Ramos (cell line): ENCODE data around the gene SDR42E1.
"Not testable (repeated sequence)": the region's sequence is repeated elsewhere in the genome, so short reads cannot be mapped to it uniquely, and the experiment has no call there.

Experiments used
- in situ Hi-C: fragments of 300-500 bp; cut with MboI; formaldehyde crosslinking; loops from one replicate; pipeline ENCODE4 v1.14.3; 2022; ENCODE audit warnings: low sequenced_read_pairs; ENCODE audit not compliant: unreplicated experiment

The SDR42E1 gene

DNA sequence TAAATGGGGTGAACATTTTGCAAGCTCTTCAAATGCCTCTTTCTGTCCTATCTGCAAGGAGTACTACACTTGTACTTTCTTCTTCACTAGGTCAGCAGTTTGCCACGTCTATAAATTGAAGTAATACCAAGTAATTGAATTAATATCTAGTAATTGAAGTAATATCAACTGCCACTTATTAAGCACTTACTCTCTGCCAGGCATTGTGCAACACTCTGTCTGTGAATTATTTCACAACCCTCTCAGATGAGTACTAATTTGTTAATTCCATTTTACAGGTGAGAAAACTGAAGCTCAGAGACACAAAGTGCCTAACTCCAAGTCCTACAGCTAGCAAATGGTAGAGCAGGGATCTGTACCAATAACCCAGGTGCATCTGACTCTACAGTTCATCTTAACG lies 4.1 kb downstream of the SDR42E1 start:
- in situ Hi-C loops = no loop called here

DNA sequence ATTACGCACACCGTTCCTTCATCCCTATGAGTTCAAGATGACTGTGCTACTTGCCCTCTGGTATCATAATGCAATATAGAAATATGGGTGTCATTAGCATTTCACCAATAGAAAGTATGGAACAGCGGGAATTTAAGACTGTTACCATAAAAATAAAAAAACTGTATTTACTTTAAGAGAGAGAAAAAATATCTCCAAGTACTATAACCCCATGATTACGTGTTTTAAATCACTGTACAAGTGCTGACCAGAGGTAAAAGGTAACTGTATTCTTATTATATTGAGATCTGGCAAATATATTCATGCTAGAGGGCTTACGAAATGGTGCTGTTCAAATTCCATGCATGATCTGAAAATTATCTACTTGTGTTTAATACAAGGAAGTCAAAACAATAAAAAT lies 5.2 kb downstream of the SDR42E1 start:
- in situ Hi-C loops = no loop called here

DNA sequence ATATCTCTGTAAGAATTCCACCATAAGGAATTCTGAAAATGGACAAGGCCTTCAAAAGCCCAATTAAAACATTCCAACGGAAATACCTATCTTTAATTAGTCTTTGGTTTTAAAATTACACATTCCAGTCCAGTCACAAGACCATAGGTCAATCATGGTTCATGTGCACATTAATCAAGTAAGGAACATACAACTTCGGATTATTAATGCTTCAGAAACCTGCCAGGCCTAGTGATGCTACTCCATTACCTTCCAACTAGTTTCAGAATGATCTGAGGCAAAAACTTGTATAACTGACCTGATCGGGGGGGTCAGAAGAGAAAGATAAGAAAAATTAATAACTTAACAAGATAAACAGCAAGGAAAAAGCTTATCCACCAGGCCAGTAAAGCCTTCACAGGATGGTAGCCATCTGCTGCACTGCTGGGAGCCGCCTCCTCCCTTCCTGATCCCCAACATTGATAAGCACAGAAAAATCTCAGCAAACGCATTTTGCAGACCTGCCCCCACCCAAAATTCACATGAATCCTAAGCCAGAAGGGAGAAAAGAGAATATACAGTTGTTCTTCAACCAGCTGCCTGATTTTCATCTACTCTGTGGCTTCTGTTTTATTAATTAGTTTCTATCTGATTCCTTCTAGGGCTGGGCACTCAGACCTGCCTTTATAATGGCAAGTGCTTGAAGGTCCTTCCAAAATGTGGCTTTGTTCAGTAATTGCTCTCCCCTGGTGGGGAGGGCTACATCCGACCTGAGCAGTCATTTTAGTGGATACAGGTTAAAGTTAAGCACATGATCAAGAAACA lies 6.0 kb downstream of the SDR42E1 start:
- in situ Hi-C loops = no loop called here

DNA sequence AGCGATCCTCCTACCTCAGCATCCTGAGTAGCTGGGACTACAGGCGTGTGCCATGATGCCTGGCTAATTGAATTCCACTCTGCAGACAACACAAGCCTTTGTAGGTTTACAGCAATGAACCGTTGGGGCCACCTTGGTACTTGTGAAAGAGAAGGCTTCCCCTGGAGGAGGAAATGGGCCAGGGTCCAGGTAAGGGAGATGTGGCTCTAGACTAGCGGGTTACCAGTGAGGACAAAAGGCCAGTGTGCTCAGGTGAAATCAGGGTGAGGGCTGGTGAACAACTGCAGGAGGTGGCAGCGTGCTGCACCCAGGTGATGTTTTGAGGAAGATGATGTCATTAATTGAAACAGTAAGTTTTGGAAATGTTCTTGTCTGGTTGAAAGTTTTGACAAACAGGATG lies 6.7 kb downstream of the SDR42E1 start:
- in situ Hi-C loops = no loop called here

DNA sequence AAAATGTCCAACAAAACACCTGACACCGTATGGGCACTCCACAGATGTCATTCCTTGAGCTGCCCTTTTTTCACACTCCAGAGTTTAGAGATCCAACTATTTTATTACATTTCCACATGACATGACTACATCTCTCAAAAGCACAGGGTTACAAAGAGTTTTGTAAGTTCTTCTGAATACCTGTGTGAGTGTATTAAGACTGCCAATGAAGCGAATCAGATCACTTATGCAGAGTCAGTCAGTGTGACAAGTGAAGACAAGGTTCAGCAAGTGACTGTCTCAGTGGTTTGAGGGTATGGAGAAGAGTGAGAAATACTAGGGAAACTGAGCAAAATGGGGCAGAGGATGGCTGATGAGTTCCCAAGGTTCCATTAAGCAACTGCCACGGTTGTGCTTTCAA lies 8.4 kb downstream of the SDR42E1 start:
- in situ Hi-C loops = no loop called here

DNA sequence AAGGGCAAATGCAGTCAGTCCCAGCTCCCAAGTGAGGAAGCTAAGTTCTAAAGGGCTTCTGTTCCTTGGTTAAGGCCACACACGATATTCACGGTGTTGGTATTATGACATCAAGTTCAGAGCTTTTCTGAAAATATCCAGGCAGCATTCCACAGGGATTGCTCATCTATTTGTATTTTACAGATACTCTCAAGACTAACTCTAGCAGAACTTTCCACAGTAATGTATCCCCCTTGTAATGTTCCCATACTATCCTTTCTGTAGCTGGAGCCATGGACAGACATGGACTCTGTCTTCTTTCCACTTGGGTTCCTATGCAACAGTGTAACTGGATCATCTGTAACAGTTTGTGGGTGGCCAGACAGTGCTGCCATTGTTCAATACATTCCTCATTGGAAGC lies 13.5 kb downstream of the SDR42E1 start:
- in situ Hi-C loops = no loop called here

DNA sequence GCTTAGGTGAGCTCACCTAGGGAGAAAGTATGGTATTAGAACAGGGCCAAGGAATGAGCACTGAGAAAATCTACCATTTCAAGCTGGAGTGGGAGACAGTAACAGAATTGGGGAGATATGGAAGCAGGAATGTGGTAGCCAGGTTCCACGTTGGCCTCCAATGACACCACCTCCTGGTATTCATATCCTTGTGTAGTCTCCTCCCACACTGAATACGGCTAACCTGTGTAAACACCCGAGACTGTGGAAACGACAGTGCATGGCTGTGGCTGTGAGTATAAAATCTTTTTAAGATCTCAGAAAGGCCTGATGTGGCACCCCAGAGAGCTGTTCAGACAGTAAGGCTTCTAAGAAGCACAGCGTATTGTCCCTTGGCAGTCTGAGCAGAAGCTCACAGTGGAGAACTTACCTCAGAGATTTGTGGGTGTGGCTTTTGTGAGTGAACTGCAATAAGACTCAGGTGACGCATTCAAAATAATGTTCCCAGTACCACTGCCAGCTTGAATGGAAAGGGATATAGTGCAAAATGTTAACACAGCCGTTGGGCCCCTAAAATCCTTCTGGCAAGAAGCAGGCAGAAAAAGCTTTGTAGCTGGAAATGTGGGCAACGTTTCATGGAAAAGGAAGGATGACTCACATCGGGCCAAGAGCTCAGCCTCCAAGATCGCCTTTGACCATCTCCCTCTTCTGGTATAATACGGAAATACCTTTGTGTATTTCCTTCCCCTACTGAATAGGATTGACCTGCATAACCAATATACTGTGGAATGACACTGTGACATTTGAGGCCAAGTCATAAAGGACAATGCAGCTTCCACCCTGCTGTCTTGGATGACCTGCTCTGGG lies 14.4 kb downstream of the SDR42E1 start:
- in situ Hi-C loops = no loop called here

DNA sequence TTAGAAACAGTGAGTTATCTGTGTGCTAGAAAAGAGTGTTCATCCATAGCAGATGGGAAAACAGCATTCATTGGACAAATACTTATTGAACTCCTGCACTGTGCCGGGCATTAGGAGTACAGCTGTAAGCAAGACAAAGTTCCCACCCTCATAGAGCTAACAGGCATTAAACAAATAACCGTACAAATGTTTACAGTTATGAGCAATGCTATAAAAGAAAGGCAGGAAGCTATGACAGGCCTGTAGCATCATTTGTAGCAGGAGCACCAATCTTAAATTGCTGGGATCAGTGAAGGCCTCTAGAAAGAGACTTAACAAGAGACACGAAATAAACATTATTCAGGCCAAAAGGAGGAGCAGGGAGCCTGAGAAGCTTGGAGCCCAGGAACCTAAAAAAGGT lies 15.6 kb downstream of the SDR42E1 start:
- in situ Hi-C loops = no loop called here

DNA sequence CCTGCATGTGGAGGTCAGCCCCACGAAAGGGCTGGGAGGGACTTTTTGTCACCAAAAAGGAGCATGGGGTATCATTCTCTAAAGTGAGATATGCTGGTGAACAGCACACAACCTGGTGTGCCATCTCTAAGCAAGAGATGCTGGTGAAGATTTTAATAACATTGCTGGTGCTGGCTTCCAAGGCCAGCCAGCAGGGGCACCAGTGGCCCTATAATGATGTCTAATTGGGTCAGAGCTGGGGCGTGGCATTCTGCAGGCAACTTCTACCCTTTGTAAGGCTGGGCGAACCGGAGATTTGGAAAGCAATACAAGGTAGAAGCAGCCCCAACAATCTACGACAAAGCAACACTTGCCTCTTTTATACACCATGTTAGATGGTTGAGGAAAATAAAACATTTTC lies 16.8 kb downstream of the SDR42E1 start:
- in situ Hi-C loops = no loop called here

DNA sequence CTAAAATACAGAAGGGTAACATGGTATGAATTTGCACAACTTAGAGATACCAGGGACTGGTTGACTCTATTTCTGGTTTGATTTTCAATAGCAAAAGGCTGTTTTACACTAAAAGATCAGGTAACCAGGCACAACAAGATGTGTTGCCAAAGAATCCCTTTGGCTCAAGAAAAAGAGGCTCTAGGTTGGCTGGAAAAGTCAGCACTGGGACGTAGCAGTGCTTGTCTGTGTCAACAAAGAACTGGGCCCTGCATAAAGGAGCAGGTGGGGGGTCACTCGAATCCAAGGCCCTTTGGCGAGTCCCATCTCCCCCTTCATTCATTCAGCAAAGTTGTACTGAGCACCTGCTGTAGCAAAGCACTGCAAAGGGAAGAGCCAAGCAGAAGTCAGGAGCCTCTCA lies 18.4 kb downstream of the SDR42E1 start:
- in situ Hi-C loops = no loop called here

DNA sequence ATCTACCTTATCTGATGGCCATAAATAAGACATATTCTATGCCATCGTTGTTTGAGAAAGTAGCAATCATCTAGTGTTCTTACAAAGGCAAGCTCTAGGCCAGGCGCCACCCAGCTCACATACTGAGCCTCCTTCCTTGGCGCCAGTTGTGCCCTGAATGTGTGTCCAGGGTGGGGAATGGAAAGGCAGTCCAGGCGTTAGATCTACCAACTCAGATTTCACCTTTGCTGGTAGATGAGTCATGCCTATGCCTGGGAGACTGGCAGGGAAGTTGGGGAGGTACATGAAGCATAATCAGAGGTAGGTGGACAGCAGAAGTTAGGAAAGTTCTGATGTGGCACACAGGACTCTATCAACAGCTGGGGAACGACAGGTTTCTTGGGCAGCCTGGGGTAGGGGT lies 23.6 kb downstream of the SDR42E1 start:
- in situ Hi-C loops = no loop called here

DNA sequence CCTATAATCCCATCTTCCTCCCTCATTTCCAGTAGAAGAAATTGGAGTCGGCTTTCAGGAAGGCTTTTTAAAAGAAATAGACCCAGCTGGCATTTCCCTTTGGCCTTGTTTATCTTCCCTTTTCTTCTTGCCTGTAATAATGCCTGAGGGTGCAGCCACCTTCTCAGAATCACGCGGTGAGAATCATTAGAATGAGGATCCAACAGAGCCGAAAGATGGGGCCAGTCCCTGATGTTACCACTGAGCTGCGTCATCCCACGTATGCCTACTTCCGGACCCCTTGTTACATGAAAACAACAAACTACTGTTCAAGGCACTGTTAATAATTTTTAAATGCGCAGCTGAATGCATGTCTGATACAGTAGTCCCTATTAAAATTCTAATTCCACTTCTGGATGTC lies 24.1 kb downstream of the SDR42E1 start:
- in situ Hi-C loops = no loop called here

DNA sequence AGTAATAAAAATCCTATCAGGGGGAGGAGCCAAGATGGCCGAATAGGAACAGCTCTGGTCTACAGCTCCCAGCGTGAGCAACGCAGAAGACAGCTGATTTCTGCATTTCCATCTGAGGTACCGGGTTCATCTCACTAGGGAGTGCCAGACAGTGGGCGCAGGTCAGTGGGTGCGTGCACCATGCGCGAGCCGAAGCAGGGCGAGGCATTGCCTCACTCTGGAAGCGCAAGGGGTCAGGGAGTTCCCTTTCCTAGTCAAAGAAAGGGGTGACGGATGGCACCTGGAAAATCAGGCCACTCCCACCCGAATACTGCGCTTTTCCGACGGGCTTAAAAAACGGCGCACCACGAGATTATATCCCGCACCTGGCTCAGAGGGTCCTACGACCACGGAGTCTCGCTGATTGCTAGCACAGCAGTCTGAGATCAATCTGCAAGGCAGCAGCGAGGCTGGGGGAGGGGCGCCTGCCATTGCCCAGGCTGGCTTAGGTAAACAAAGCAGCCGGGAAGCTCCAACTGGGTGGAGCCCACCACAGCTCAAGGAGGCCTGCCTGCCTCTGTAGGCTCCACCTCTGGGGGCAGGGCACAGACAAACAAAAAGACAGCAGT lies 33.8 kb downstream of the SDR42E1 start:
- in situ Hi-C loops = not testable (repeated sequence)

DNA sequence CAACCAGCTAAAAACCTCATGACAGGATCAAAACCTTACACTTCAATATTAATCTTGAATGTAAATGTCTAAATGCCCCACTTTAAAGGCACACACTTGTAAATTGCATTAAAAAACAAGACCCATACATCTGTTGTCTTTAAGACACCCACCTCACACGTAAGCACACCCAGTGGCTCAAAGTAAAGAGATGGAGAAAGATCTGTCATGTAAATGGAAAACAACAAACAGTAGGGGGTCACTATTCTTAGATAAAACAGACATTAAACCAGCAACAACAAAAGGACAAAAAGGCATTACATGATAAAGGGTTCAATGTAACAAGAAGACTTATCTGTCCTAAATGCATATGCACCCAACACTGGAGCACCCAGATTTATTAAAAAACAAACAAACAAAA lies 35.6 kb downstream of the SDR42E1 start:
- in situ Hi-C loops = no loop called here

DNA sequence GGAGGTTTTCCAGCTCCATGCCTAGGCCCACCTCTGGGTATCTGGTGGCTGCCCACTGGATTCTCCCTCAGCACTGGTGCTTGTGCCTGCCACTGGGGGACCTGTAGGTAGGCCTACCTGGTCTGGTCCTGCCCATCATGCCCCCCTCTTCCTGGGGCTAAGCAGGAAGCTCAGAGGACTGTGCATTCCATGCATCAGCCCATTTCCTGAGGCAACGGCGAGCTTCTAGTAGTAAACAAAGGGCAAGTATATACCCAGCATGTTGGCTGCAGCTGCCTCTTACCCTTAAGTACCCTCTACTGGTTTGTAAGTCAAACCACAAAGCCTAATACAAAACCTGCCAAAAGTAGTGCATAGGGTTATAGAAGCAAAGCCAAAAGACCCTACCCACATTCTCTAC lies 37.5 kb downstream of the SDR42E1 start:
- in situ Hi-C loops = no loop called here

DNA sequence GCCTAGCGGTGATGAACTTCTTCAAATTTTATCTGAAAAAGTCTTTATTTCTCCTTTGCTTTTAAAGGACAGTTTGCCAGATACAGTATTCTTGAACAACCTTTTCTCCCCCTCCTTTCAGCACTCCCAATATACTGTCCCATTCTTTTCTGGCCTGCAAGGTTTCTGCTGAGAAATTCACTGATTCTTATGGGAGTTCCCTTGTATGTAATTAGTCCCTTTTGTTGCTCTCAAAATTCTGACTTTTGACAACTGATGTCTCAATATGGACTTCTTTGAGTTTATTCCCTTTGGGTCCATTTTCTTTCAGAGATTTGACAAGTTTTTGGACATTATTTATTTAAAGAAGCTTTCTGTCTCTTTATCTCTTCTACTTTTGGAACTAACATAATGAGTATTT lies 39.4 kb downstream of the SDR42E1 start:
- in situ Hi-C loops = no loop called here

DNA sequence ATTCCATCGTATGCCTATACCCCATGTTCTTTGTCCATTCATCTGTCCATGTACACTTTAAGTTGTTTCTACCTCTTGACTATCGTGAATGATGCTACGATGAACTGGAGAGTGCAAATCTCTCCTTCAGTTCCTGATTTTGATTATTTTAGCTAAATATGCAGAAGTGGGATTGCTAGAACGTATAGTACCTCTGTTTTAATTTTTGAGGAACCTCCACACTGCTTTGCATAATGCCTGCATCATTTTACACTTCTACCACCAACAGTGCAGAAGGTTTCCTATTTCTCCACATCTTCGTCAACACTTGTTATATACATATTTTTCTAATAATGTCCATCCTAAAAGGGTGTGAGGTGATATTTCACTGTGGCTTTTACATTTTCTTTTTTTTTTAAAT lies 43.9 kb downstream of the SDR42E1 start:
- in situ Hi-C loops = no loop called here

DNA sequence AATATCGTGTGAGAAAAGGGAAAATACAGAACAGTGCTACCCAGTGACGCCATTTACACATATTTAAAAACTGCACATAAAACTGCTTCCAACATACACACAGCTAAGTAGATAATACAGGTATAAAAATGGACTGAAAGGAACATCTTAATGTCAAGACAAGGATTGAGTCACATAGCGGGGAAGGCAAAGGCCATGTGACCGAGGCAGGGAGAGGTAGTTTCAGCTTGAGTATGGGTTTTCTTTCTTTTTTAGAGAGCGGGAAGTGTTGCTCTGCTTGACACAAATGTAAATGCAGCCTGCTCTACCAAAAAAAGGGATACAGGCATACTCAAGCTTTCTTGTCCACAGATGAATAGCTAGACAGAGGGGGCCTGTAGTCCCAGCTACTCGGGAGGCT lies 46.5 kb downstream of the SDR42E1 start:
- in situ Hi-C loops = no loop called here

DNA sequence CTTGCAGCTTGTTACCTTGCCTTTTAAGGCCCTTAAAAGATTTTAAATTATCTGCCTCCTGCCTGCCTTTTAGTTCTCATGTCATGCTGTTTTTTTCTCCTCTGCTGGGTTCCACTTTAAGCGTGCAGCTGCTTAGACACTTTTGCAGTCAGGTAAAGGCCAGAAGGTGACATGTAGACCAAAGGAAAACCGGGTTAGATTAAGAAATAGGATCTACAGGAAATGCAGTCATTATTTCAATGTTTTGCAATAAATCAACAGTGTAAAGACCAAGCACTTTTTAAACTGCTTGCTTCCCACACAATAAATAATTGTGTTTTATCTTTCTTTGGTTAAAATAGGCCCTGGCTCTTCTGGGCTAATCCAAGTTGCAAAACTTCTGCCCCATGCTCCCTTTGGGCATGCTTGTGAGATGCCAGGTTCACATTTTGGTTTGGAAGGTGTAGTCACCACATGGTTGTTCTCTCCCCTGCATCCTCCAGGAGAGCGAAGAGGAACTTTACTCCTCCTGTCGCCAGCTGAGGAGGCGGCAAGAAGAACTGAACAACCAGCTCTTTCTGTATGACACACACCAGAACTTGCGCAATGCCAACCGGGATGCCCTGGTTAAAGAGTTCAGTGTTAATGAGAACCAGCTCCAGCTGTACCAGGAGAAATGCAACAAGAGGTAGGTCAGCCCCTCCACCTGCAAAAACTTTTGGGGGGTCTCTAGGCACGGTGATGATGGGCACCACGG lies 54.9 kb downstream of the SDR42E1 start:
- in situ Hi-C loops = no loop called here

DNA sequence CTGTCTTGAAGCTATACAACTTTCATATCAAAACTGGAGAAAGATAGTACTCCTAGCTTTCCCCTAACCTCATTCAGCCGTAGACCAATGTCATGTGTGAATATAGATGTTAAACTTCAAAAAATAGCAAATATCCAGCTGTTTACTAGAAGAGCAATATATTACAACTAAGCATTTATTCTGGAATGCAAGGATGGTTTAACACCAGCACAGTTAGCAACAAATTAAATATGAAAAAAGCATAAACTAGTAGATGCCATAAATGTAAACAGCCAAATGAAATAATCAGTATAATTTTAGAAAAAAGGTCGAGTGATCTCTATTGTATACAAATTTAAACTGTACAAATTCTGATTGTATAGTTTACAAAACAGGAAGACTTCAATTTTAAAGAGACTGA lies 59.7 kb downstream of the SDR42E1 start:
- in situ Hi-C loops = no loop called here

DNA sequence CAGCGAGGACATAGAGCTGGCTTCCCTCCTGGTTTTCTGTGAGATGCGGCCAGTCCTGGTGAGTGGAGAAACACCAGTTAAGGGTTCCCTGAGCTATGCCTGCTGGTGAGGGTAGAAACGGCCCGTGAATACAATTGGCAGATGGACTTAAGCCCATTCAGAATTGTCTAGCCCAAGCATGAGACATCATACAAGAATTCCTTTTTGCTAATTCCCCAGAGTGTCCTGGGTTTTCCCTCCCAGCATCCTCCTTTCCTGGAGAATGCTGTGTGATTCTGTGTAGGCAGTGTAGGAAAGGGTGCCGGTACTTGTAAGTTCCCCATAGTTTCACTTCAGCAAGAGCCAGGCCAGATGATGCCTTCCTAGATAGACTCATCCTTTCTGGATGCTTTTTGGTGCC lies 65.1 kb downstream of the SDR42E1 start:
- in situ Hi-C loops = no loop called here
